ENCODE measurements around the gene ACOXL. TPM values are rescaled to one million over a fixed set of nuclear protein-coding genes. Genes with fewer than 3 reads are reported as not detected.

The ACOXL gene
- total and polyA plus RNA-seq, 8 donors, result 4.7 to 30.3 (median 8.3) TPM

DNA sequence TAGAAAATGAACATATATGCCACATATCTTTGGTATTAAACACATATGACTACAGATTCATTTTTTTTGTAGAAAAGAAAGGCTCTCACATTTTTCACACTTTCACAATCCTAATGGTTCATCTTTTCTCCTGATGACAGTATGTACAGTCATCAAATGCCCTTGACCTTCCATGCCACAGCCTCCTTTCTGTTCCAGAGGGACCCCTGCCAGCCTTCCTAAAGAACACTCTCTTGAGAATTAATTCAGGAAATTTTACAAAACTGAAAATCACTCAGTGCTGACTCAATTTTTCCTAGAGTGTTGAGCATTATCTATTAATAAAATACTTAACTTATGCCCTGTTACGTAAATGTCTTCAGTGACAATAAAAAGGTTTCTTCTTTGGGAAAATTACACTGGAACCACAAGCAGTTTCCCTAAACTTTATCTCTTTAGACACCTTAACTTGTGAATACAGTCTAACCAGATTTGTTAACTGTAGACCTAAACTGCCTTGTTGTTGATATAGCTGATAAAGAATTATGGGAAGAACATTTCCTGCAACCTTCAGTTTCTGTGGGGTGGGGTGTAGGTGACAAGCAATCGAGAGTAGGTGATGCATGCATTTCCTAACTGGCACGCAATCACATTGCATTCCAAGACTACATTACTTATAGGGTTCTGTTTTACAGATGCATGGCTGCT lies 15.3 kb upstream of the ACOXL start:
- H3K4me3 ChIP-seq, result no peak overlapping the region
- H3K27ac ChIP-seq, result no peak overlapping the region
- ATAC-seq (peak; percentile 29), DNase-seq (no peak)
- no peak for TF ChIP-seq CTCF (IDR thresholded peaks at IDR 0.05)
- H3K36me3 ChIP-seq, result no peaks in the 10 kb centered on the region
- peaks cover 5 to 6% of the 10 kb centered on the region in 2 donors for H3K4me1 ChIP-seq
- H3K27me3 ChIP-seq, result no peaks in the 10 kb centered on the region
- H3K9me3 ChIP-seq, result no peaks in the 10 kb centered on the region
- intact Hi-C loops (cut with DNase I), result no loop called here

GRCh38 chr2:110717734-110718133 lies 14.6 kb upstream of the ACOXL start:
- H3K4me1 ChIP-seq, result peaks cover 5 to 6% of the 10 kb centered on the region in 2 donors
- no peak overlapping the region for H3K4me3 ChIP-seq
- H3K36me3 ChIP-seq, result no peaks in the 10 kb centered on the region
- intact Hi-C loops (cut with DNase I), result no loop called here
- ATAC-seq (peak; percentile 63), DNase-seq (peak in 3 of 4 donors; percentile 45 to 66 (median 46))
- TF ChIP-seq CTCF (IDR thresholded peaks at IDR 0.05), result no peak
- no peaks in the 10 kb centered on the region for H3K9me3 ChIP-seq
- H3K27ac ChIP-seq, result no peak overlapping the region
- no peaks in the 10 kb centered on the region for H3K27me3 ChIP-seq

- intact Hi-C loops (cut with DNase I), result no loop called here
- Histone ChIP-seq H3K27me3 (no peaks in the 10 kb centered on the region), H3K36me3 (no peaks in the 10 kb centered on the region), H3K4me3 (no peak overlapping the region), H3K9me3 (no peaks in the 10 kb centered on the region), H3K27ac (no peak overlapping the region), H3K4me1 (peaks cover 5 to 6% of the 10 kb centered on the region in 2 donors)
- no peak for TF ChIP-seq CTCF (IDR thresholded peaks at IDR 0.05)
- no peak for DNase-seq
- ATAC-seq, result no peak
Observed at GRCh38 chr2:110718382-110718781, 14.0 kb upstream of the ACOXL start.

- Histone ChIP-seq H3K9me3 (no peaks in the 10 kb centered on the region), H3K27ac (no peak overlapping the region), H3K36me3 (no peaks in the 10 kb centered on the region), H3K4me3 (no peak overlapping the region), H3K27me3 (no peaks in the 10 kb centered on the region), H3K4me1 (peaks cover 5 to 6% of the 10 kb centered on the region in 2 donors)
- TF ChIP-seq CTCF (IDR thresholded peaks at IDR 0.05), result no peak
- DNase-seq, result no peak
- intact Hi-C loops (cut with DNase I), result no loop called here
- ATAC-seq, result no peak
Observed at GRCh38 chr2:110718990-110719389, 13.4 kb upstream of the ACOXL start.

DNA sequence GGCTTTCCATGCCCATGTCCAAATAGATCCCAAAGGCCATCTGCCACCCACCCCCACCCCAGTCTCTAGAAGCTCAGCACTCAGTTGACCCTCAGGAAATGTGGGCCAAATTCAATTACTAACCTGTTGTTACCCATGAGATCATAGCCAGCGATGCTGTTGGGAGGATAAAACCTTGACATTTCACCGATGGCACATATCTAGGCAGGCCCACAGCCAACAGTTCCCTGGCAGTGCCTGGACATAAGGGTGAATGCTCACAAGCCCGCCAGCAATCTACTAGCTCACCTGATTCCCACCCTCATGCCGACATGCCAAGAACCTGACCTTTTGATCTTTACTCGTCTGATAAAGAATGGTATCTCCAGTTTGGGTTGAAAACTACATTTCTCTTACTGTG lies 11.8 kb upstream of the ACOXL start:
- Histone ChIP-seq H3K36me3 (no peaks in the 10 kb centered on the region), H3K4me1 (peaks cover 0 to 5% of the 10 kb centered on the region in 2 donors), H3K9me3 (no peaks in the 10 kb centered on the region), H3K27ac (no peak overlapping the region), H3K27me3 (no peaks in the 10 kb centered on the region), H3K4me3 (no peak overlapping the region)
- intact Hi-C loops (cut with DNase I), result no loop called here
- no peak for TF ChIP-seq CTCF (IDR thresholded peaks at IDR 0.05)
- ATAC-seq (no peak), DNase-seq (no peak)

All from left lung (tissue), 10 donors.